RWPE2 (cell line): ENCODE measurements around the gene TYW3.
"Not testable (repeated sequence)": the region's sequence is repeated elsewhere in the genome, so short reads cannot be mapped to it uniquely, and the experiment has no call there.

Source experiments
- ATAC-seq: fragments of 200-7000 bp; cut with Tn5 transposase; 3 replicates; pipeline ENCODE4 v1.9.1; 2021; ENCODE audit warnings: low read depth
- DNase-seq: peaks from one replicate; pipeline ENCODE4 v3.0.0-alpha.2; 2020; ENCODE audit warnings: low spot score
- H3K27ac ChIP-seq: fragments of 450-650 bp; 2 replicates; pipeline ENCODE4 v1.5.1; 2017; ENCODE audit warnings: mild to moderate bottlenecking; ENCODE audit not compliant: poor library complexity, severe bottlenecking
- H3K27me3 ChIP-seq: fragments of 250-450 bp; sonication (Bioruptor Pico); 2 replicates; pipeline ENCODE4 v1.5.1; 2021; ENCODE audit warnings: mild to moderate bottlenecking, moderate library complexity; ENCODE audit not compliant: insufficient read depth, poor library complexity, severe bottlenecking
- H3K36me3 ChIP-seq: fragments of 250-450 bp; sonication (Bioruptor Pico); 2 replicates; pipeline ENCODE4 v1.5.1; 2020; ENCODE audit warnings: low read depth, mild to moderate bottlenecking, moderate library complexity
- H3K4me1 ChIP-seq: fragments of 250-450 bp; sonication (Bioruptor Pico); 2 replicates; pipeline ENCODE4 v1.5.1; 2021; ENCODE audit warnings: mild to moderate bottlenecking, moderate library complexity; ENCODE audit not compliant: insufficient read depth, poor library complexity, severe bottlenecking
- H3K4me3 ChIP-seq: fragments of 250-450 bp; sonication (Bioruptor Pico); 2 replicates; pipeline ENCODE4 v1.5.1; 2021; ENCODE audit warnings: mild to moderate bottlenecking, moderate library complexity; ENCODE audit not compliant: severe bottlenecking
- H3K9me3 ChIP-seq: fragments of 250-450 bp; sonication (Bioruptor Pico); 2 replicates; pipeline ENCODE4 v1.5.1; 2021; ENCODE audit warnings: mild to moderate bottlenecking, moderate library complexity; ENCODE audit not compliant: severe bottlenecking
- CTCF ChIP-seq: fragments of 450-650 bp; IDR thresholded peaks from one replicate; pipeline ENCODE4 v1.5.1; 2017; ENCODE audit warnings: mild to moderate bottlenecking, moderate library complexity; ENCODE audit not compliant: poor library complexity, severe bottlenecking

TYW3 gene

GRCh38 chr1:74753104-74753503 lies 20.2 kb downstream of the TYW3 start:
- Histone ChIP-seq H3K27me3 (no peaks in the 10 kb centered on the region), H3K27ac (no peak overlapping the region), H3K4me1 (no peaks in the 10 kb centered on the region), H3K4me3 (no peak overlapping the region), H3K36me3 (peaks cover 72% of the 10 kb centered on the region), H3K9me3 (no peaks in the 10 kb centered on the region)
- DNase-seq (no peak), ATAC-seq (no peak)
- TF ChIP-seq CTCF, result no peak

GRCh38 chr1:74755475-74755874 lies 22.5 kb downstream of the TYW3 start:
- Histone ChIP-seq H3K27ac (no peak overlapping the region), H3K9me3 (no peaks in the 10 kb centered on the region), H3K4me3 (no peak overlapping the region), H3K27me3 (no peaks in the 10 kb centered on the region), H3K4me1 (no peaks in the 10 kb centered on the region), H3K36me3 (peaks cover 56% of the 10 kb centered on the region)
- ATAC-seq (no peak), DNase-seq (no peak)
- no peak for TF ChIP-seq CTCF

GRCh38 chr1:74756650-74757049 lies 23.7 kb downstream of the TYW3 start:
- not testable (repeated sequence) for H3K4me1 ChIP-seq, H3K4me3 ChIP-seq, H3K27me3 ChIP-seq, DNase-seq, H3K9me3 ChIP-seq, ATAC-seq, H3K27ac ChIP-seq
- H3K36me3 ChIP-seq, result peaks cover 61% of the 10 kb centered on the region

GRCh38 chr1:74763807-74764206 lies 30.9 kb downstream of the TYW3 start:
- no peaks in the 10 kb centered on the region for H3K9me3 ChIP-seq
- H3K36me3 ChIP-seq, result peaks cover 44% of the 10 kb centered on the region
- H3K27me3 ChIP-seq, result no peaks in the 10 kb centered on the region
- H3K4me1 ChIP-seq, result no peaks in the 10 kb centered on the region
- DNase-seq, result no peak
- no peak overlapping the region for H3K4me3 ChIP-seq
- no peak overlapping the region for H3K27ac ChIP-seq
- no peak for TF ChIP-seq CTCF
- ATAC-seq, result no peak

GRCh38 chr1:74766579-74766978 lies 33.6 kb downstream of the TYW3 start:
- peaks cover 29% of the 10 kb centered on the region for H3K36me3 ChIP-seq
- no peak for TF ChIP-seq CTCF
- no peaks in the 10 kb centered on the region for H3K4me1 ChIP-seq
- no peak overlapping the region for H3K4me3 ChIP-seq
- H3K27ac ChIP-seq, result no peak overlapping the region
- DNase-seq (no peak), ATAC-seq (peak; percentile 41; the same call in 1 of the 3 replicates)
- no peaks in the 10 kb centered on the region for H3K27me3 ChIP-seq
- H3K9me3 ChIP-seq, result no peaks in the 10 kb centered on the region
